GM13977 (cell line): ENCODE measurements around the gene ELAVL2.

Experiments used
- DNase-seq: peaks from one replicate; pipeline ENCODE4 v3.0.0; 2012; ENCODE audit warnings: low spot score
- CTCF ChIP-seq: IDR thresholded peaks from 2 replicates; pipeline ENCODE4 v1.5.1; 2012; ENCODE audit warnings: mild to moderate bottlenecking, control low read depth; ENCODE audit not compliant: insufficient read depth; ENCODE audit errors: extremely low read depth, missing control alignments
- in situ Hi-C: fragments of 300-500 bp; cut with MboI; formaldehyde crosslinking; loops from one replicate; pipeline ENCODE4 v1.12.0; 2022; ENCODE audit warnings: low sequenced_read_pairs, low pct_unique_long_range_greater_than_20kb, mixed read lengths, inconsistent platforms; ENCODE audit not compliant: unreplicated experiment

ELAVL2 gene

GRCh38 chr9:23825700-23826099 lies 340 bp downstream of the ELAVL2 start:
- in situ Hi-C loops = no loop called here
- no peak for DNase-seq
- TF ChIP-seq CTCF = no peak

- no peak for TF ChIP-seq CTCF
- no peak for DNase-seq
- in situ Hi-C loops = no loop called here
Measured at GRCh38 chr9:23824830-23825591, 1.0 kb downstream of the ELAVL2 start.

GRCh38 chr9:23823986-23824829 lies 1.8 kb downstream of the ELAVL2 start:
- no peak for TF ChIP-seq CTCF
- DNase-seq = no peak
- in situ Hi-C loops = no loop called here

- TF ChIP-seq CTCF = no peak
- DNase-seq = no peak
- in situ Hi-C loops = no loop called here
Measured at GRCh38 chr9:23823269-23823668, 2.8 kb downstream of the ELAVL2 start.

GRCh38 chr9:23822261-23823169 lies 3.5 kb downstream of the ELAVL2 start:
- TF ChIP-seq CTCF = no peak
- DNase-seq = no peak
- in situ Hi-C loops = no loop called here

GRCh38 chr9:23821375-23822181 lies 4.5 kb downstream of the ELAVL2 start:
- in situ Hi-C loops = no loop called here
- no peak for DNase-seq
- no peak for TF ChIP-seq CTCF
